ENCODE measurements around the gene LITAF.

LITAF gene

GRCh38 chr16:11497851-11498289 lies 88.8 kb downstream of the LITAF start:
- in situ Hi-C loops (cut with MboI; ENCODE audit: low sequenced_read_pairs) = no loop called here
